HepG2 (cell line): ENCODE results near the gene SMIM44. TPM values are rescaled to one million over a fixed set of nuclear protein-coding genes. Genes with fewer than 3 reads are reported as not detected.

Experiments used
- AGO1 ChIP-seq: fragments of 200-400 bp; formaldehyde crosslinking; IDR thresholded peaks from 2 replicates; pipeline ENCODE4 v1.6.1; 2017; ENCODE audit warnings: mild to moderate bottlenecking, low read depth, low read length, moderate library complexity; ENCODE audit not compliant: poor library complexity, severe bottlenecking
- AGO2 ChIP-seq: fragments of 200-400 bp; formaldehyde crosslinking; optimal IDR thresholded peaks from 2 replicates; pipeline ENCODE3; 2017; ENCODE audit warnings: mild to moderate bottlenecking, low read depth, low read length, moderate library complexity
- ARNT ChIP-seq: fragments of 450-650 bp; IDR thresholded peaks from 2 replicates; pipeline ENCODE4 v1.6.1; 2017
- CCAR2 ChIP-seq: fragments of 200-400 bp; formaldehyde crosslinking; optimal IDR thresholded peaks from 2 replicates; pipeline ENCODE3; 2018; ENCODE audit warnings: low read depth, mild to moderate bottlenecking, low read length, moderate library complexity
- FOXM1 ChIP-seq: sonication (generic); formaldehyde crosslinking; IDR thresholded peaks from 2 replicates; pipeline ENCODE4 v1.5.0; 2020; ENCODE audit warnings: missing genetic modification reagents
- GATAD1 ChIP-seq: IDR thresholded peaks from 2 replicates; pipeline ENCODE4 v1.6.1; 2016; ENCODE audit warnings: missing genetic modification reagents, missing compliant biosample characterization
- HOXA5 ChIP-seq: sonication (generic); formaldehyde crosslinking; IDR thresholded peaks from 2 replicates; pipeline ENCODE4 v1.4.0; 2020; ENCODE audit warnings: missing genetic modification reagents
- KLF15 ChIP-seq: sonication (generic); formaldehyde crosslinking; IDR thresholded peaks from 2 replicates; pipeline ENCODE4 v1.8.1; 2023; ENCODE audit warnings: borderline replicate concordance, mild to moderate bottlenecking, inconsistent platforms, missing genetic modification reagents, mixed read lengths
- NCOA5 ChIP-seq: sonication (generic); formaldehyde crosslinking; IDR thresholded peaks from 2 replicates; pipeline ENCODE4 v1.4.0; 2020; ENCODE audit warnings: missing genetic modification reagents
- NR2F6 ChIP-seq, 2 experiments: IDR thresholded peaks; 2 replicates each; pipeline ENCODE4 v1.6.1; 2016; ENCODE audit warnings: antibody characterized with exemption in 1 of 2, mild to moderate bottlenecking in 1 of 2
- PITX1 ChIP-seq: sonication (generic); formaldehyde crosslinking; IDR thresholded peaks from 2 replicates; pipeline ENCODE4 v1.5.1; 2020; ENCODE audit warnings: mild to moderate bottlenecking, missing genetic modification reagents
- PPARG ChIP-seq: conservative IDR thresholded peaks from 2 replicates; pipeline ENCODE4 v1.6.1; 2016; ENCODE audit warnings: missing biosample characterization, missing genetic modification reagents
- REXO4 ChIP-seq: sonication (generic); formaldehyde crosslinking; IDR thresholded peaks from 2 replicates; pipeline ENCODE4 v1.8.0; 2022; ENCODE audit warnings: missing genetic modification reagents, mild to moderate bottlenecking, borderline replicate concordance
- SIN3B ChIP-seq: fragments of 150-350 bp; IDR thresholded peaks from 2 replicates; pipeline ENCODE4 v1.6.1; 2014; ENCODE audit warnings: low read length
- SMAD3 ChIP-seq: sonication (generic); formaldehyde crosslinking; IDR thresholded peaks from 2 replicates; pipeline ENCODE4 v1.4.0; 2020; ENCODE audit warnings: missing genetic modification reagents
- SNAPC2 ChIP-seq: sonication (generic); formaldehyde crosslinking; IDR thresholded peaks from 2 replicates; pipeline ENCODE4 v1.8.1; 2022; ENCODE audit warnings: mild to moderate bottlenecking, missing genetic modification reagents
- TAF1 ChIP-seq: sonication (generic); formaldehyde crosslinking; IDR thresholded peaks from 2 replicates; pipeline ENCODE4 v1.4.0; 2020; ENCODE audit warnings: missing genetic modification reagents
- U2AF2 ChIP-seq: fragments of 200-400 bp; formaldehyde crosslinking; IDR thresholded peaks from 2 replicates; pipeline ENCODE4 v1.6.1; 2017; ENCODE audit warnings: low read depth, mild to moderate bottlenecking, low read length
- ZNF160 ChIP-seq: sonication (generic); formaldehyde crosslinking; IDR thresholded peaks from 2 replicates; pipeline ENCODE4 v1.8.0; 2022; ENCODE audit warnings: mild to moderate bottlenecking, inconsistent platforms, missing genetic modification reagents
- ZNF263 ChIP-seq: sonication (generic); formaldehyde crosslinking; IDR thresholded peaks from 2 replicates; pipeline ENCODE4 v1.4.0; 2020; ENCODE audit warnings: missing genetic modification reagents
- ZNF451 ChIP-seq: sonication (generic); formaldehyde crosslinking; IDR thresholded peaks from 2 replicates; pipeline ENCODE4 v1.5.0; 2020; ENCODE audit warnings: mild to moderate bottlenecking, missing genetic modification reagents
- ZNF652 ChIP-seq: IDR thresholded peaks from 2 replicates; pipeline ENCODE4 v1.6.1; 2016; ENCODE audit warnings: low read depth, borderline replicate concordance
- polyA plus RNA-seq, 8 experiments: library from polyadenylated mRNA; depleted of rRNA in 3 of 8; stranded (reverse) in 7 of 8; unstranded in 1 of 8; fragments of >200 nt; fragmentation: Illumina TruSeq in 4 of 8; extraction: Trizol in 4 of 8; gene quantifications; 2 replicates each; pipeline versions ENCODE4 v1.2.1 to v1.2.3, GENCODE V29; 2011 to 2016; ENCODE audit warnings: low read depth in 4 of 8, missing spikeins in 1 of 8, mixed read lengths in 1 of 8; ENCODE audit not compliant: insufficient read depth in 1 of 8
- total RNA-seq, 5 experiments: library from RNA; depleted of rRNA; stranded (reverse); fragments of >200 nt; fragmentation: Illumina TruSeq; extraction: Trizol; gene quantifications; 2 replicates each; pipeline ENCODE4 v1.2.3, GENCODE V29; 2016; ENCODE audit warnings: low read depth in 1 of 5
- TF ChIP-seq, protein P1 (sequence below): sonication (generic); formaldehyde crosslinking; IDR thresholded peaks from 2 replicates; pipeline ENCODE4 v1.4.0; 2020; ENCODE audit warnings: missing genetic modification reagents, low read depth, mild to moderate bottlenecking, borderline replicate concordance
- TF ChIP-seq, protein P2 (sequence below): sonication (generic); formaldehyde crosslinking; IDR thresholded peaks from 2 replicates; pipeline ENCODE4 v1.4.0; 2020; ENCODE audit warnings: missing genetic modification reagents, borderline replicate concordance
- TF ChIP-seq, protein P3 (sequence below): sonication (generic); formaldehyde crosslinking; IDR thresholded peaks from 2 replicates; pipeline ENCODE4 v1.4.0; 2020; ENCODE audit warnings: missing genetic modification reagents, borderline replicate concordance

The SMIM44 gene
- total and polyA plus RNA-seq, 2 of the 13 experiments (the other 11 are each of a cell fraction or from before 2014, with no cell fraction given), result not detected

DNA sequence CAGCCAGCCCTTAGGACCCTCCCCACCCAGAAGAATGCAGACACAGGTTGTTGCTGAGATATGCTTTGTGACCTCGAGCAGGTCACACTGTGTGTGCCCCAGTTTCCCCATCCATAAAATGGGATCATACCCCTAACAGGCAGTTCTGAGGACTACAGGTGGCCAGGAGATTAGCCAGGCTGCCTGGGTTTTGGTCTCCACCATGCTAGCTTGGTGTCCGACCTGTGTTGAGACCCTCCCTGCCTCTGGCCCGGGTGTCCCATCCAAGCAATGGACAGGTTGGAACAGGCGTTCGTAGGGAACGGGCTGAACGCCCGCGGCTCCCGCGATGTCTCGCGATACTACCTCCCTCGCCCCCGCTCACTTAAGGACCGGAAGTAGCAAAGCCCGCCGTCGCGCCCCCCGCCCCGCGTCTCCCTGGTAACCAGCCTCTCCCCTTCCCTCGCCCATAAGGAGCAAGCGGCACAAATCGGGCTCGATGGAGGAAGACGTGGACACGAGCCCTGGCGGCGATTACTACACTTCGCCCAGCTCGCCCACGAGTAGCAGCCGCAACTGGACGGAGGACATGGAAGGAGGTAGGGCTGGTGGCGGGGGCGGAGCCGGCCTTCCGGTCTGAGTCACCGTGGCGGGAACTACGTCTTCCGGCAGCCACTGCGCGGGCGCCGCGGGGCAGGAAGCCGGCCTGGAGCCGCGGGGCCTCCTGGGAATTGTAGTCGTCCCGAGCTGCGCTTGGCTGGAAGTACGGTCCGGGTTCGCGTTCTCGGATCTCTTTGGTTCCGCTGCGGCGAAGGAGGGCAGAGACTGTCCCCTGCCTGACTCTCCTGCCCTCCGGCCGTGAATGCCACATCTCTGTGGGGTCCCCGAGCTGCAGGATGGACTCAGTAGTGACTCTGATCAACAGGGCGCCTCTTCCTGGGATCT, 48.3 kb downstream of the SMIM44 start (continued):
- TF ChIP-seq REXO4 (CRISPR knock-in tag) (no peak), CCAR2 (no peak), GATAD1 (CRISPR knock-in tag) (peak; percentile 89), HOXA5 (CRISPR knock-in tag) (no peak), FOXM1 (CRISPR knock-in tag) (no peak), SNAPC2 (CRISPR knock-in tag) (no peak), U2AF2 (no peak), SMAD3 (CRISPR knock-in tag) (no peak), KLF15 (CRISPR knock-in tag) (peak; percentile 76; the same call in 1 of the 2 replicates), ZNF263 (no peak), TAF1 (CRISPR knock-in tag) (peak; percentile 60), ZNF451 (CRISPR knock-in tag) (0 out of 2 replicates have a peak, but pooled peaks have one; percentile 40), NCOA5 (CRISPR knock-in tag) (no peak), PITX1 (CRISPR knock-in tag) (no peak; the same call in 1 of the 2 replicates), AGO2 (peak; percentile 76), PPARG (no peak), AGO1 (no peak), NR2F6 (IDR thresholded peaks at IDR 0.05) (no peak), NR2F6 (CRISPR knock-in tag; IDR thresholded peaks at IDR 0.05) (no peak), ARNT (no peak), ZNF652 (CRISPR knock-in tag) (no peak), ZNF160 (CRISPR knock-in tag) (0 out of 2 replicates have a peak, but pooled peaks have one; percentile 44), SIN3B (no peak)
- TF ChIP-seq, protein P1, sequence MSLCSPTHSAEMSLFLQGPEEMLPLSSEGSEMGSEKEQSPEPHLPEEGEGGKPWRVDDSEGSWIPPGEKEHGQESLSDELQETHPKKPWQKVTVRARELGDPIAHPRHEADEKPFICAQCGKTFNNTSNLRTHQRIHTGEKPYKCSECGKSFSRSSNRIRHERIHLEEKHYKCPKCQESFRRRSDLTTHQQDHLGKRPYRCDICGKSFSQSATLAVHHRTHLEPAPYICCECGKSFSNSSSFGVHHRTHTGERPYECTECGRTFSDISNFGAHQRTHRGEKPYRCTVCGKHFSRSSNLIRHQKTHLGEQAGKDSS (CRISPR knock-in tag), result no peak
- TF ChIP-seq, protein P2, sequence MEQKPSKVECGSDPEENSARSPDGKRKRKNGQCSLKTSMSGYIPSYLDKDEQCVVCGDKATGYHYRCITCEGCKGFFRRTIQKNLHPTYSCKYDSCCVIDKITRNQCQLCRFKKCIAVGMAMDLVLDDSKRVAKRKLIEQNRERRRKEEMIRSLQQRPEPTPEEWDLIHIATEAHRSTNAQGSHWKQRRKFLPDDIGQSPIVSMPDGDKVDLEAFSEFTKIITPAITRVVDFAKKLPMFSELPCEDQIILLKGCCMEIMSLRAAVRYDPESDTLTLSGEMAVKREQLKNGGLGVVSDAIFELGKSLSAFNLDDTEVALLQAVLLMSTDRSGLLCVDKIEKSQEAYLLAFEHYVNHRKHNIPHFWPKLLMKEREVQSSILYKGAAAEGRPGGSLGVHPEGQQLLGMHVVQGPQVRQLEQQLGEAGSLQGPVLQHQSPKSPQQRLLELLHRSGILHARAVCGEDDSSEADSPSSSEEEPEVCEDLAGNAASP (CRISPR knock-in tag), result no peak
- TF ChIP-seq, protein P3, sequence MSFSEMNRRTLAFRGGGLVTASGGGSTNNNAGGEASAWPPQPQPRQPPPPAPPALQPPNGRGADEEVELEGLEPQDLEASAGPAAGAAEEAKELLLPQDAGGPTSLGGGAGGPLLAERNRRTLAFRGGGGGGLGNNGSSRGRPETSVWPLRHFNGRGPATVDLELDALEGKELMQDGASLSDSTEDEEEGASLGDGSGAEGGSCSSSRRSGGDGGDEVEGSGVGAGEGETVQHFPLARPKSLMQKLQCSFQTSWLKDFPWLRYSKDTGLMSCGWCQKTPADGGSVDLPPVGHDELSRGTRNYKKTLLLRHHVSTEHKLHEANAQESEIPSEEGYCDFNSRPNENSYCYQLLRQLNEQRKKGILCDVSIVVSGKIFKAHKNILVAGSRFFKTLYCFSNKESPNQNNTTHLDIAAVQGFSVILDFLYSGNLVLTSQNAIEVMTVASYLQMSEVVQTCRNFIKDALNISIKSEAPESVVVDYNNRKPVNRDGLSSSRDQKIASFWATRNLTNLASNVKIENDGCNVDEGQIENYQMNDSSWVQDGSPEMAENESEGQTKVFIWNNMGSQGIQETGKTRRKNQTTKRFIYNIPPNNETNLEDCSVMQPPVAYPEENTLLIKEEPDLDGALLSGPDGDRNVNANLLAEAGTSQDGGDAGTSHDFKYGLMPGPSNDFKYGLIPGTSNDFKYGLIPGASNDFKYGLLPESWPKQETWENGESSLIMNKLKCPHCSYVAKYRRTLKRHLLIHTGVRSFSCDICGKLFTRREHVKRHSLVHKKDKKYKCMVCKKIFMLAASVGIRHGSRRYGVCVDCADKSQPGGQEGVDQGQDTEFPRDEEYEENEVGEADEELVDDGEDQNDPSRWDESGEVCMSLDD (CRISPR knock-in tag), result no peak
